Endothelial cell of umbilical vein (primary cell): ENCODE measurements around the gene HPSE2. TPM values are rescaled to one million over a fixed set of nuclear protein-coding genes. Genes with fewer than 3 reads are reported as not detected.
A peak's percentile ranks its signal among the peaks of the same experiment; 100 is the strongest.

Experiments used
- BruUV-seq: library from RNA; stranded (reverse); fragments of 400-500 nt; replicated peaks from 2 replicates; lab custom pipeline; 2021; lab: Mats Ljungman, UMichigan
- CTCF ChIA-PET: fragments of 300-600, 350-600 bp; sonication (Branson Sonifier 250); formaldehyde crosslinking; loops from one replicate; lab custom pipeline; 2021; ENCODE audit warnings: antibody characterized with exemption, inconsistent platforms; lab: Charles Lee
- POLR2A ChIA-PET: fragments of 300-600, 350-600 bp; sonication (Branson Sonifier 250); formaldehyde crosslinking; loops from one replicate; lab custom pipeline; 2021; ENCODE audit warnings: antibody characterized with exemption, inconsistent platforms; lab: Charles Lee
- DNase-seq: peaks from one replicate; pipeline ENCODE4 v3.0.0-alpha.2; 2011; ENCODE audit warnings: low read depth, low spot score
- FAIRE-seq: peaks from 2 replicates; lab custom pipeline; 2011; peaks lifted over from hg19 to GRCh38; lab: Jason Lieb, UNC
- H2AFZ ChIP-seq: 2 replicates; pipeline ENCODE4 v1.6.0; 2012; ENCODE audit warnings: low read depth, low read length, control low read depth, inconsistent platforms
- H3K27ac ChIP-seq: 2 replicates; pipeline ENCODE4 v1.5.1; 2011; ENCODE audit warnings: low read depth, mild to moderate bottlenecking, control low read depth, low read length, moderate library complexity; ENCODE audit not compliant: insufficient read depth
- H3K27me3 ChIP-seq, 2 experiments: 2 replicates each; pipeline versions ENCODE4 v1.6.0 to v1.6.1; 2011; ENCODE audit warnings: low read length in 2 of 2, mixed read lengths in 1 of 2; ENCODE audit not compliant: control insufficient read depth in 2 of 2, insufficient read depth in 2 of 2
- H3K36me3 ChIP-seq, 2 experiments: 2 replicates in 1 of 2; 3 replicates in 1 of 2; pipeline ENCODE4 v1.5.1; 2011; ENCODE audit warnings: low read length in 2 of 2, mild to moderate bottlenecking in 1 of 2, moderate library complexity in 1 of 2; ENCODE audit not compliant: control insufficient read depth in 2 of 2, insufficient read depth in 2 of 2; ENCODE audit errors: extremely low read depth in 1 of 2
- H3K4me1 ChIP-seq: 3 replicates; pipeline ENCODE4 v1.5.1; 2011; ENCODE audit warnings: mild to moderate bottlenecking, low read length; ENCODE audit not compliant: control insufficient read depth, insufficient read depth; ENCODE audit errors: extremely low read depth
- H3K4me2 ChIP-seq: 2 replicates; pipeline ENCODE4 v1.6.1; 2011; ENCODE audit warnings: low read length, control low read depth, mixed read lengths; ENCODE audit not compliant: insufficient read depth
- H3K4me3 ChIP-seq, 3 experiments: fragments of 200-600 bp in 1 of 3; sonication (generic), shearing (Covaris generic) in 1 of 3; replicated peaks in 1 of 3; 2 replicates each; pipeline ENCODE4 v1.5.1; 2011 to 2016; ENCODE audit warnings: control low read depth in 3 of 3, low read length in 3 of 3, mild to moderate bottlenecking in 2 of 3, inconsistent platforms in 1 of 3, low read depth in 1 of 3, moderate library complexity in 1 of 3; ENCODE audit not compliant: insufficient read depth in 1 of 3
- H3K79me2 ChIP-seq: 2 replicates; pipeline ENCODE4 v1.6.0; 2012; ENCODE audit warnings: low read length, inconsistent platforms; ENCODE audit not compliant: control insufficient read depth, insufficient read depth
- H3K9ac ChIP-seq: replicated peaks from 2 replicates; pipeline ENCODE3; 2011; ENCODE audit warnings: low read length, control low read depth; ENCODE audit not compliant: insufficient read depth; ENCODE audit errors: extremely low read depth
- H3K9me1 ChIP-seq: replicated peaks from 3 replicates; pipeline ENCODE4 v1.6.0; 2011; ENCODE audit warnings: mild to moderate bottlenecking, low read length; ENCODE audit not compliant: control insufficient read depth, insufficient read depth; ENCODE audit errors: extremely low read depth
- H3K9me3 ChIP-seq: replicated peaks from 2 replicates; pipeline ENCODE4 v1.5.1; 2012; ENCODE audit warnings: low read length, inconsistent platforms; ENCODE audit not compliant: control insufficient read depth, insufficient read depth
- H4K20me1 ChIP-seq: replicated peaks from 2 replicates; pipeline ENCODE3; 2011; ENCODE audit warnings: mild to moderate bottlenecking, low read length; ENCODE audit not compliant: control insufficient read depth, insufficient read depth; ENCODE audit errors: extremely low read depth
- JUN ChIP-seq: IDR thresholded peaks from 2 replicates; pipeline ENCODE4 v1.6.1; 2011; ENCODE audit warnings: borderline replicate concordance, low read depth; ENCODE audit not compliant: insufficient read length, insufficient read depth
- MAX ChIP-seq: IDR thresholded peaks from 2 replicates; pipeline ENCODE4 v1.6.1; 2011; ENCODE audit not compliant: insufficient read depth, insufficient read length
- POLR2A ChIP-seq: IDR thresholded peaks from 2 replicates; pipeline ENCODE4 v1.6.1; 2012; ENCODE audit warnings: low read depth, mild to moderate bottlenecking, control low read depth, low read length
- dilution Hi-C: fragments of 300-500 bp; cut with MboI; formaldehyde crosslinking; loops from one replicate; pipeline ENCODE4 v1.15.0; 2019; ENCODE audit warnings: low sequenced_read_pairs; ENCODE audit not compliant: extremely low pct_ligation_motif_present
- intact Hi-C: fragments of 100-400 bp; cut with micrococcal nuclease; formaldehyde crosslinking; loops from one replicate; pipeline ENCODE4 v1.10.0; 2022
- polyA plus RNA-seq, 4 experiments: library from polyadenylated mRNA; depleted of rRNA in 3 of 4; stranded (reverse) in 3 of 4; unstranded in 1 of 4; fragments of >200 nt; gene quantifications; 2 replicates each; pipeline versions ENCODE4 v1.2.1 to v1.2.3, GENCODE V29; 2011 to 2012; ENCODE audit warnings: missing spikeins in 1 of 4
- total RNA-seq: library from RNA; stranded (reverse); gene quantifications from 2 replicates; pipeline ENCODE4 v1.2.3, GENCODE V29; 2021

Gene HPSE2
- total and polyA plus RNA-seq, 2 donors (not counting 3 experiments of a cell fraction or from before 2014, with no cell fraction given): not detected

GRCh38 chr10:98446151-98446660, 789.4 kb downstream of the HPSE2 start:
- no peak for TF ChIP-seq JUN
- dilution Hi-C loops: no loop called here

DNA sequence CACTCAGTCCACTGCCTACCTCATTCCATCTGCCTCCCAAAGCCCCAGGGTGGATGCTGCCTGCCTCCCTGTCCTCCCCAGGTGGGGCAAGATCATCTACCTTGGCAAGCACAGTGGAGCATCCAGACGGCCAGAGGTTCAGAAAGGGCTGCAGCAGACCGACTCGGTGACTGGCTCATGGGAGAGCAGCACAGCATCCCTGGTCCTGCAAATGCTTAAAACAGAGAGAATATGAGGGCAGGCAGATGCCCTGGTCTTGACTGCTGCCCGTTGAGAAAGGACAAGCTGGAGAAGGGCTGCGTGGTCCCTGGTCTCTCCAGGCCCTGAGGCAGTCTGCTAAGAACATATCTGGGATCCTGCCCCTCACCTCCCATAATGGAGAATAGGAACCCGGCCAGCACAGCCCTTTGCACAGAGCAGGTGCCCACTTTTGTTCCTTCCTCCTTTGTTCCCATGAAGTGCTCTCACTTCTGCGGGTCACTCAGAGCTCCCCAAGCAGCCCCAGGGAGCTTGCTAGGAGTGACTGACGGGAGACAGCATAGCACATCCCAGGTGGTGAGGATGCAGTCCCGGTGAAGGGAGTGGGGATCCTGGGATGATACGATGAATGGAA, 790.3 kb downstream of the HPSE2 start:
- H3K27ac ChIP-seq: no peak overlapping the region
- H3K79me2 ChIP-seq: peaks cover 9% of the 10 kb centered on the region
- DNase-seq (no peak), FAIRE-seq (no peak)
- peaks cover 2 to 11% of the 10 kb centered on the region in 2 experiments for H3K36me3 ChIP-seq
- BruUV-seq: no TSS peak
- POLR2A ChIA-PET: interaction anchor here (1.2 kb wide), 1 partner anchor 16 kb away, joined by 4 read pairs; no protein-coding TSS in a partner anchor
- peak overlapping the region; percentile 86 for H3K4me2 ChIP-seq
- peaks cover 6% of the 10 kb centered on the region for H3K4me1 ChIP-seq
- intact Hi-C loops (no loop called here), dilution Hi-C loops (no loop called here)
- CTCF ChIA-PET: interaction anchor here (1.1 to 1.8 kb wide), 5 partner anchors 16 to 801 kb away, joined by 3 to 7 read pairs (median 6); no protein-coding TSS in a partner anchor
- peak overlapping the region in 1 of 3 experiments; percentile 70 for H3K4me3 ChIP-seq
- H3K9ac ChIP-seq: peak overlapping the region; percentile 90
- no peaks in the 10 kb centered on the region for H3K27me3 ChIP-seq
- H2AFZ ChIP-seq: no peak overlapping the region
- H4K20me1 ChIP-seq: no peaks in the 10 kb centered on the region
- no peak for TF ChIP-seq POLR2A
- no peak for TF ChIP-seq JUN
- no peak for TF ChIP-seq MAX
- H3K9me1 ChIP-seq: no peaks in the 10 kb centered on the region
- no peaks in the 10 kb centered on the region for H3K9me3 ChIP-seq

More at GRCh38 chr10:98446151-98446660, 789.4 kb downstream of the HPSE2 start:
- Histone ChIP-seq H3K4me1 (peaks cover 6% of the 10 kb centered on the region), H3K27ac (peak overlapping the region; percentile 73), H3K9ac (peak overlapping the region; percentile 90), H3K79me2 (peaks cover 9% of the 10 kb centered on the region), H3K27me3 (no peaks in the 10 kb centered on the region), H3K36me3 (peaks cover 2 to 11% of the 10 kb centered on the region in 2 experiments), H4K20me1 (no peaks in the 10 kb centered on the region), H3K4me2 (peak overlapping the region; percentile 86), H3K9me3 (no peaks in the 10 kb centered on the region), H3K9me1 (no peaks in the 10 kb centered on the region), H2AFZ (peak overlapping the region; percentile 92), H3K4me3 (peak overlapping the region; percentile 43 to 86 (median 70))
- peak; percentile 56 for FAIRE-seq
- intact Hi-C loops: loop anchor here (1.0 kb wide), 3 partner anchors 14 to 177 kb away; partner anchors contain the start of gene PYROXD2
- CTCF ChIA-PET: interaction anchor here (0.6 to 1.8 kb wide), 6 partner anchors 15 to 800 kb away, joined by 3 to 7 read pairs (median 4); no protein-coding TSS in a partner anchor
- POLR2A ChIA-PET: interaction anchor here (1.2 kb wide), 1 partner anchor 15 kb away, joined by 4 read pairs; no protein-coding TSS in a partner anchor
- TSS peak; percentile 55 for BruUV-seq
- DNase-seq: peak; percentile 36
